ENCODE measurements around the gene UBE2D2.

UBE2D2 gene

DNA sequence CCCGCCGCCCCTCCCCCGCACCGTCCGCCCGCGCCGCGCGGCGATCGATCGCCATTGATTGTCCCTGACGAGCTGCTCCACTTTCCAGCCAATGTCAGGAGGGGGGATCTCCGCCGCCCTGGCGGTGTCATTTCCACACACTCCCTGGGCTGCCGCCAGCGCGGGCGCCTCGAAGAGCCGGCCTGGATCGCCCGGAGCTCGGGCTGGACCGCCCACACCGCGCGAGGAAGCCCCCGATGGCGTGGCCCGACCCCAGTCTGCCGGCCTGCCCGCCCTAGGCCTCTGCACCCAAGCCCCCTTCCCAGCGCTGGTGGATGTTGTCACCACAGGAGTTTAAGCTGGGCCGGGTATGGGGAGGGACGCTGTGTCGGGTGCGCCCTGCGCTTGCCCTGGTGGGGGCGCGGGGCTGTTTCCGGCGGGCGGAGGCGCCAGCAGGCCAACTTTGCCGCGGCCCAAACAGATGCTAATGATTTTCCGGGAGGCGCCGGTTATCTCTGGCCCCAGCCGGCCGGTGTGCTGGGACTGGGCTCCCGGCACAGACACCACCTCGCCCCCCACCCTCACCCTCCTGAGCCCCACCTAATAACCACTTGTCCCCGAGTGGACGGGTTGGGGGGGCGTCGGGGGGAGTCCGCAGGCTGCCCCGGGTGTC lies 76.4 kb downstream of the UBE2D2 start:
- WGBS (ENCODE audit: insufficient coverage): 0% methylated on average over 33 of the region's 62 CpGs
- ChIA-PET POLR2A (interaction anchor here (1.4 to 4.9 kb wide), 7 partner anchors 11 to 72 kb away, joined by 3 to 83 read pairs (median 22); partner anchors contain the start of gene CXXC5), CTCF (interaction anchor here (1.1 to 13.9 kb wide), 13 partner anchors 12 to 131 kb away, joined by 3 to 232 read pairs (median 39); partner anchors contain the start of gene CXXC5)
- no peaks in the 10 kb centered on the region for H3K27me3 ChIP-seq (replicated peaks in 2 of 5; ENCODE audit: control insufficient read depth in 4 of 5, insufficient read depth in 5 of 5, low read length in 4 of 5)
- H3K9me3 ChIP-seq (ENCODE audit: control extremely low read depth in 1 of 5, control insufficient read depth in 4 of 5, insufficient read depth in 2 of 5, low read depth in 1 of 5, low read length in 4 of 5): no peaks in the 10 kb centered on the region
- peak overlapping the region; percentile 10 to 75 for H3K27ac ChIP-seq (ENCODE audit: insufficient read depth in 1 of 2, low read depth in 1 of 2, low read length in 2 of 2, poor library complexity in 1 of 2, severe bottlenecking in 2 of 2)
- H3K36me3 ChIP-seq (ENCODE audit: control insufficient read depth in 4 of 4, insufficient read depth in 4 of 4, low read length in 3 of 4): peaks cover 0 to 2% (median 1%) of the 10 kb centered on the region in 4 experiments
- DNase-seq: peak; percentile 87 to 96 (median 93)
- H3K4me3 ChIP-seq (ENCODE audit: control insufficient read depth in 1 of 7, extremely low read depth in 1 of 7, insufficient read depth in 4 of 7, low read depth in 2 of 7, low read length in 6 of 7): peak overlapping the region in 6 of 7 experiments; percentile 19 to 80 (median 60)
- peaks cover 9 to 72% (median 53%) of the 10 kb centered on the region in 4 experiments for H3K4me1 ChIP-seq (ENCODE audit: control extremely low read depth in 1 of 4, control insufficient read depth in 4 of 4, insufficient read depth in 4 of 4, low read length in 3 of 4)

DNA sequence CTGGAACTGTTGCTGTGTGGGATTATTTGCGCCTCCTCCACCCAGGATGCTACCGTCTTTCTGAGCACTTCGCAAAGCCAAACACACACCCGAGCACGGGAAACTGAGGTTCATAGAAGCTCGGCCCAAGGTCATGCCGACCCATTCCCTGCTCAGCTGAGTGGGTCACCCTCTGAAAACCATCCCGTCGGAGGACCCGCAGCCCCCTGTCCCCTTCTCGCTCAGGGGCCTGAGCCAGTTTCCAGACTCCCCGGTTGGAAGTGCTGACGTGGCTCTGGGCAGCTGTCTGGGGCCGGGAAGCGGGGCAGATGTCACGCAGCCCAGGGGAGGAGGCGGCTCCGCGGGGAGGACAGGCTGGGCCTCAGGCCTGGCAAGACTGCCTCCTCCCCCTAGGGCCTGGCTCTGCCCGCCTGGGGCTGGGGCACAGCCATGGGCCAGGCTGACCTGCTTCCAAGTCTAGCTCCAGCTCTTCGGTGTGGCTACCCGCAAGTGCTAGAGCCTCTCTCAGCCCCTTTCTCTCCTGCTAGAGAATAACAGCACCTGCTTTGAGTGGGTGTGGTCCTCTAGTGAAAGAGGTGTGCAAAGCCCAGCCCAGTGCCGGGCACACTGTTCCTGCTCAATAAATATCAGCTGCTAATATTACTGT lies 77.1 kb downstream of the UBE2D2 start:
- Histone ChIP-seq H3K4me1 (ENCODE audit: control extremely low read depth in 1 of 4, control insufficient read depth in 4 of 4, insufficient read depth in 4 of 4, low read length in 3 of 4) (peaks cover 9 to 79% (median 59%) of the 10 kb centered on the region in 4 experiments), H3K9me3 (ENCODE audit: control extremely low read depth in 1 of 5, control insufficient read depth in 4 of 5, insufficient read depth in 2 of 5, low read depth in 1 of 5, low read length in 4 of 5) (no peaks in the 10 kb centered on the region), H3K27ac (ENCODE audit: insufficient read depth in 1 of 2, low read depth in 1 of 2, low read length in 2 of 2, poor library complexity in 1 of 2, severe bottlenecking in 2 of 2) (peak overlapping the region; percentile 10 to 75), H3K36me3 (ENCODE audit: control insufficient read depth in 4 of 4, insufficient read depth in 4 of 4, low read length in 3 of 4) (peaks cover 0 to 2% (median 0%) of the 10 kb centered on the region in 4 experiments), H3K27me3 (replicated peaks in 2 of 5; ENCODE audit: control insufficient read depth in 4 of 5, insufficient read depth in 5 of 5, low read length in 4 of 5) (no peaks in the 10 kb centered on the region), H3K4me3 (ENCODE audit: control insufficient read depth in 1 of 7, extremely low read depth in 1 of 7, insufficient read depth in 4 of 7, low read depth in 2 of 7, low read length in 6 of 7) (peak overlapping the region in 6 of 7 experiments; percentile 19 to 80 (median 60))
- 7% methylated on average over 21 of the region's 23 CpGs for WGBS (ENCODE audit: insufficient coverage)
- ChIA-PET CTCF (interaction anchor here (0.6 to 13.9 kb wide), 12 partner anchors 11 to 130 kb away, joined by 3 to 232 read pairs (median 60); partner anchors contain the start of gene CXXC5), POLR2A (interaction anchor here (1.0 to 4.9 kb wide), 7 partner anchors 10 to 156 kb away, joined by 3 to 83 read pairs (median 22); partner anchors contain the start of genes CXXC5 and STING1)
- DNase-seq: peak; percentile 51 to 85 (median 74)

DNA sequence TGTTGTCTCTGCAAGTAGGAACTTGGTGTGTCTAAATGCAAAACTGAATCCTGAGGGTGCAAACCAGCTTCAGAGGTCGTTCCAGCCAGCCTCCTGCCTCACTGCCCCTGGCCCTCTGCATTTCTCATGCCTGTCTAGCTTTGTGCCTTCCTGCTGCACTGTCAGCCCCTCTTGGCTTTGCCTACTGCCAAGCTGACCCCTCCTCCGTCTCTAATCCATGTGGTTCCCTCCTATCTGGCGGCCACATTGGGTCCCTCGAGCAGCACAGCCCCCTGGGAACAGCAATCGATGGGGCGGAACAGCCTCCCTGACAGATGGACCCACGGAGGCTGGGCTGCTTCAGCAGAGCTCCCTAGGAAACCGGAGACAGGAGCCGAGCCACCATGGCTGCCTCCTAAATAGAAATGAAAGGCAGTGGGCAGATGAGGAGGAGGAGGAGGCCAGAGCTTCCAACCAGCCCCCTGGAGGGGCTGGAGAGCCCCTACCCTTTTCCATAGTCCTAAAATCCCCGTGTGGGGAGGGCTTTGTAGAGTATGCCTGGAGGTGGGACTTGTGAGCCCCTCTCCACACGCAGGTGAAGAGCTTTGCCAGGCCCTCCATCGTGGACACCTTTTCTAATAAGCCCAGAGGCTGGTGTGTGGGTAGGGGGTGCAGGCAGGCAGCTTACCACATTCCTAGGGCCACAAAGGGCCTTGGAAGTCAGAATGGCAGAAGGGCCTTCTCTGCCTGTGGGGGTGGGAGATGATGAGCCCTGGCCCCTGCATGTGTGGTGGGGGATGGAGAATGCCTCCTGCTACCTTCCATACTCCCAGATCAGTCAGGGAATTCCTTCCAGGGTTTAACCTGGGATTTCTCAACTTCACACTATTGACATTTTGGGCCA lies 77.8 kb downstream of the UBE2D2 start:
- Histone ChIP-seq H3K4me3 (ENCODE audit: control insufficient read depth in 1 of 7, extremely low read depth in 1 of 7, insufficient read depth in 4 of 7, low read depth in 2 of 7, low read length in 6 of 7) (peak overlapping the region in 2 of 7 experiments; percentile 59 to 80), H3K9me3 (ENCODE audit: control extremely low read depth in 1 of 5, control insufficient read depth in 4 of 5, insufficient read depth in 2 of 5, low read depth in 1 of 5, low read length in 4 of 5) (no peaks in the 10 kb centered on the region), H3K27me3 (replicated peaks in 2 of 5; ENCODE audit: control insufficient read depth in 4 of 5, insufficient read depth in 5 of 5, low read length in 4 of 5) (no peaks in the 10 kb centered on the region), H3K36me3 (ENCODE audit: control insufficient read depth in 4 of 4, insufficient read depth in 4 of 4, low read length in 3 of 4) (peaks cover 0 to 2% (median 0%) of the 10 kb centered on the region in 4 experiments), H3K4me1 (ENCODE audit: control extremely low read depth in 1 of 4, control insufficient read depth in 4 of 4, insufficient read depth in 4 of 4, low read length in 3 of 4) (peaks cover 9 to 80% (median 59%) of the 10 kb centered on the region in 4 experiments), H3K27ac (ENCODE audit: insufficient read depth in 1 of 2, low read depth in 1 of 2, low read length in 2 of 2, poor library complexity in 1 of 2, severe bottlenecking in 2 of 2) (no peak overlapping the region)
- POLR2A ChIA-PET: interaction anchor here (1.0 to 4.9 kb wide), 6 partner anchors 9 to 157 kb away, joined by 3 to 83 read pairs (median 19); partner anchors contain the start of genes CXXC5 and STING1
- 83% methylated on average over 9 of the region's 12 CpGs for WGBS (ENCODE audit: insufficient coverage)
- no peak for DNase-seq
- CTCF ChIA-PET: interaction anchor here (0.6 to 13.9 kb wide), 11 partner anchors 10 to 138 kb away, joined by 3 to 232 read pairs (median 82); partner anchors contain the start of gene CXXC5

DNA sequence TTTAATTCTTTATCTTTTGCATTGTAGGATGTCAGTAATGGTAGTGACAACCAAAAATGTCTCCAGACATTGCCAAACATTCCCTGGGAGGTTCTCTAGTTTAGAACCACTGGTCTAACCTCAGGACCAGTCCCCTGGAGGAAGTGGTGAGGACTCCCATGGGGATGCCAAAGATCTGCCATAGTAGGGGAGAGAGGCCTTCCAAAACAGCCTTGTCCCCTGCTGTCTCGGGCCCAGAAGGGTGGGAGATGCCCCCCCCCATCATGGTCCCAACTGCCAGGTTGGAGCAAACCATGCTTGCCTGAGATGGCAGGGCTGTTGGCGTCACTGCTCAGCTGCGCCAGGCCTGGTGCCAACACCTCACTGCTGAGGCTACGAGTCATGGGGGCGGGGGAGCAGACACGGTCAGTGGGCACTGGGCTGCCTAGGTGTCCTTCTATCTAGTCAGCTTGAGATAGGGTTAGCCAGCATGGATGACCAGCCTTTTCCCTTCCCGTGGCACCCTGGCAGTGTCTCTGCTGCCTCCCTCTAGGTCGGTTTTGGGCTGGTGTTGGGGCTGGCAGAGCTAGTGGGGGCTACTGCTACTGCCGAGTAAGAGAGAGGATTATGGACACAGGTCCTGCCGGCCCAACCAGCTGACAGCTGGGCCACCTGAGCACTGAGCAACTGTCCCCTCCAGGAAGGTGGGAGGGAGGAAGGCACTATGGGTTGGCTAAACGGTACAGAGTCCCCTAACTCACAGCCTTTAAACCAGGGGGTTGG lies 78.7 kb downstream of the UBE2D2 start:
- H3K4me1 ChIP-seq (ENCODE audit: control extremely low read depth in 1 of 4, control insufficient read depth in 4 of 4, insufficient read depth in 4 of 4, low read length in 3 of 4): peaks cover 9 to 81% (median 58%) of the 10 kb centered on the region in 4 experiments
- WGBS (ENCODE audit: insufficient coverage): 89% methylated on average over 8 of the region's 11 CpGs
- CTCF ChIA-PET: interaction anchor here (1.0 to 11.5 kb wide), 7 partner anchors 9 to 137 kb away, joined by 3 to 232 read pairs (median 118); partner anchors contain the start of gene CXXC5
- H3K27me3 ChIP-seq (replicated peaks in 2 of 5; ENCODE audit: control insufficient read depth in 4 of 5, insufficient read depth in 5 of 5, low read length in 4 of 5): no peaks in the 10 kb centered on the region
- peaks cover 0 to 2% (median 0%) of the 10 kb centered on the region in 4 experiments for H3K36me3 ChIP-seq (ENCODE audit: control insufficient read depth in 4 of 4, insufficient read depth in 4 of 4, low read length in 3 of 4)
- no peak overlapping the region for H3K4me3 ChIP-seq (ENCODE audit: control insufficient read depth in 1 of 7, extremely low read depth in 1 of 7, insufficient read depth in 4 of 7, low read depth in 2 of 7, low read length in 6 of 7)
- DNase-seq: peak in 2 of 3 donors; percentile 34 to 36
- POLR2A ChIA-PET: interaction anchor here (2.7 kb wide), 1 partner anchor 18 kb away, joined by 9 read pairs; no protein-coding TSS in a partner anchor
- no peaks in the 10 kb centered on the region for H3K9me3 ChIP-seq (ENCODE audit: control extremely low read depth in 1 of 5, control insufficient read depth in 4 of 5, insufficient read depth in 2 of 5, low read depth in 1 of 5, low read length in 4 of 5)
- H3K27ac ChIP-seq (ENCODE audit: insufficient read depth in 1 of 2, low read depth in 1 of 2, low read length in 2 of 2, poor library complexity in 1 of 2, severe bottlenecking in 2 of 2): no peak overlapping the region

DNA sequence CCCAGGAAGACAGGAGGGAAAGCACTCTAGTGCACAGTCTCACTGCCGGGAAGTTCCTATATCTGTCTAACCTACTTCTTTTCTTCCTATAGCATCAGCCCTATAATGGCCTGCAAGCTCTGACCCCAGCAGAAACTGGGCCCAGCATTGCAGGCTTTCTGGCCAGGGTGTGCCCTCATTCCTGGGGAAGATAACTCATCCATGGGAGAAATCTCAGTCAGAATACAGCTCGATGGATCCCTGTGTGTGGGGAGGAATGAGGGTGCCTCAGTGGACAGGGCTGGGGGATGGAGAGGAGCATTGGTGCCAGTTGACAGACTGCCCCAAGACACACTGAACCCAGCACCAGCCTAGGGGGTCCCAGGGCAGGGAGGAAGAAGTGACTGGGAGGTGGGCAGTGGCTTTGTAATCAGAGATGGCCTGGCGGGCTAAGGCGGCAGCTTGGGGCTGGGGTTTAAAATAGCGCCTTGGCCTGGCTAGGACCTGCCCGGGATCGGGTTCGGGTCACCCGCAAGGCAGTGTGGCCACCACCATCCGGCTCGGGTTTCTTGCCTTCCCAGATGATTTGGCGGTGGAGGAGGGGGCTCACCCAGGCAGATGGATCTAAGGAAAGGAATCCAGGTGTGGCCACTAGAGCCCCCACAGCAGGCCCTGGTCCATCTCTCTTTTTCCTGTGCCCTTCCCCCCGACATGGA lies 79.4 kb downstream of the UBE2D2 start:
- Histone ChIP-seq H3K4me3 (ENCODE audit: control insufficient read depth in 1 of 7, extremely low read depth in 1 of 7, insufficient read depth in 4 of 7, low read depth in 2 of 7, low read length in 6 of 7) (no peak overlapping the region), H3K27me3 (replicated peaks in 2 of 5; ENCODE audit: control insufficient read depth in 4 of 5, insufficient read depth in 5 of 5, low read length in 4 of 5) (no peaks in the 10 kb centered on the region), H3K9me3 (ENCODE audit: control extremely low read depth in 1 of 5, control insufficient read depth in 4 of 5, insufficient read depth in 2 of 5, low read depth in 1 of 5, low read length in 4 of 5) (no peaks in the 10 kb centered on the region), H3K36me3 (ENCODE audit: control insufficient read depth in 4 of 4, insufficient read depth in 4 of 4, low read length in 3 of 4) (peaks cover 0 to 2% (median 0%) of the 10 kb centered on the region in 4 experiments), H3K27ac (ENCODE audit: insufficient read depth in 1 of 2, low read depth in 1 of 2, low read length in 2 of 2, poor library complexity in 1 of 2, severe bottlenecking in 2 of 2) (no peak overlapping the region), H3K4me1 (ENCODE audit: control extremely low read depth in 1 of 4, control insufficient read depth in 4 of 4, insufficient read depth in 4 of 4, low read length in 3 of 4) (peaks cover 9 to 81% (median 53%) of the 10 kb centered on the region in 4 experiments)
- POLR2A ChIA-PET: no interaction called here
- CTCF ChIA-PET: interaction anchor here (1.0 to 11.5 kb wide), 6 partner anchors 9 to 69 kb away, joined by 3 to 232 read pairs (median 164); partner anchors contain the start of gene CXXC5
- no peak for DNase-seq
- WGBS (ENCODE audit: insufficient coverage): 98% methylated on average over 12 of the region's 13 CpGs

Data from common myeloid progenitor, CD34-positive (primary cell).